SK-N-MC (cell line): ENCODE data around the gene CAPN1.

ENCODE experiments used
- DNase-seq: peaks from one replicate; pipeline ENCODE4 v3.0.0-alpha.2; 2011; ENCODE audit warnings: low read depth, low spot score
- H3K27ac ChIP-seq: fragments of 200-600 bp; sonication (generic); 2 replicates; pipeline ENCODE4 v1.5.1; 2016; ENCODE audit warnings: mixed run types
- H3K36me3 ChIP-seq: fragments of 200-600 bp; sonication (generic); 2 replicates; pipeline ENCODE4 v1.6.1; 2017; ENCODE audit warnings: antibody characterized with exemption, low read length, mixed read lengths; ENCODE audit not compliant: insufficient read depth
- H3K4me3 ChIP-seq: fragments of 200-600 bp; sonication (generic); 2 replicates; pipeline ENCODE4 v1.5.1; 2016
- H3K9ac ChIP-seq: fragments of 200-600 bp; sonication (generic); 2 replicates; pipeline ENCODE4 v1.8.0; 2017; ENCODE audit warnings: mixed run types, mixed read lengths; ENCODE audit not compliant: insufficient read length
- H3K9me3 ChIP-seq: fragments of 200-600 bp; sonication (generic); 2 replicates; pipeline ENCODE4 v1.6.1; 2017; ENCODE audit warnings: low read depth, mild to moderate bottlenecking, antibody characterized with exemption, low read length, moderate library complexity, mixed read lengths
- EZH2 ChIP-seq: fragments of 200-600 bp; sonication (generic); IDR thresholded peaks from one replicate; pipeline ENCODE4 v1.6.1; 2017; ENCODE audit warnings: antibody characterized with exemption
- FOXP2 ChIP-seq: optimal IDR thresholded peaks from 2 replicates; pipeline ENCODE3; 2011; ENCODE audit warnings: mild to moderate bottlenecking, moderate library complexity; ENCODE audit not compliant: insufficient read depth; ENCODE audit errors: extremely low read length, control extremely low read depth
- POLR2AphosphoS5 ChIP-seq: IDR thresholded peaks from 2 replicates; pipeline ENCODE4 v1.6.1; 2012; ENCODE audit warnings: mild to moderate bottlenecking, low read depth, low read length, borderline replicate concordance

The CAPN1 gene

DNA sequence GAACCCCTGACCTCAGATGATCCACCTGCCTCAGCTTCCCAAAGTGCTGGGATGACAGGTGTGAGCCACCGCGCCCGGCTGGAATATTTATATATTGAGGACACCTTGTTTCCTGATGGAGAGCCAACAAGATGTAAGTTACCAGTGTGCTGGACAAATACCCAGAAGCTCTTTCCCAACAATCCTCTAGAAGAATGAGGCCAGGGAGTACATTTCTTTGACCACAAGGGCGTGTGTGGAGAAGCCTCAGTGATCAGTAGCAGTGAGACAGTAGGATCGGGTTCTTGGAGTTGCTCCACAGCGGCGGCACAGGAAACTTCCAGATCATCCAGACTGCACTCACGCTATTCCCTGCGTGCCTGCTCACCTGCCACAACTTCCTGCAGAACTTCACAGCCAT lies 69.7 kb downstream of the CAPN1 start:
- Histone ChIP-seq H3K4me3 (no peak overlapping the region), H3K36me3 (no peaks in the 10 kb centered on the region), H3K9ac (no peak overlapping the region), H3K27ac (no peak overlapping the region), H3K9me3 (no peaks in the 10 kb centered on the region)
- no peak for DNase-seq
- TF ChIP-seq POLR2AphosphoS5 = no peak
- no peak for TF ChIP-seq EZH2
- no peak for TF ChIP-seq FOXP2

DNA sequence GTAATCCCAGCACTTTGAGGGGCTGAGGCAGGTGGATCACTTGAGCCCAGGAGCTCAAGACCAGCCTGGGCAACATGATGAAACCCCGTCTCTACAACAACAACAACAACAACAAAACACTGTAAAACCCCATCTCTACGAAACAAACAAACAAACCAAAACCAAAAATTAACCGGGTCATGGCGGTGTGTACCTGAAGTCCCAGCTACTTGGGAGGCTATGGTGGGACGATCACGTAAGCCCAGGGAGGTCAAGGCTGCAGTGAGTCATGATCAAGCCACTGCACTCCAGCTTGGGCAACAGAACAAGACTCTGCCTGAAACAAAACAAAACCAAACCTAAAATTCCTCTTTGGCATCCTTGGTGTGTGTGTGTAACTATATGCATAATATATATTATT lies 73.0 kb downstream of the CAPN1 start:
- no peak for TF ChIP-seq FOXP2
- TF ChIP-seq POLR2AphosphoS5 = no peak
- no peak for TF ChIP-seq EZH2
- no peak for DNase-seq
- no peaks in the 10 kb centered on the region for H3K9me3 ChIP-seq
- no peak overlapping the region for H3K9ac ChIP-seq
- no peak overlapping the region for H3K27ac ChIP-seq
- no peak overlapping the region for H3K4me3 ChIP-seq
- H3K36me3 ChIP-seq = no peaks in the 10 kb centered on the region

DNA sequence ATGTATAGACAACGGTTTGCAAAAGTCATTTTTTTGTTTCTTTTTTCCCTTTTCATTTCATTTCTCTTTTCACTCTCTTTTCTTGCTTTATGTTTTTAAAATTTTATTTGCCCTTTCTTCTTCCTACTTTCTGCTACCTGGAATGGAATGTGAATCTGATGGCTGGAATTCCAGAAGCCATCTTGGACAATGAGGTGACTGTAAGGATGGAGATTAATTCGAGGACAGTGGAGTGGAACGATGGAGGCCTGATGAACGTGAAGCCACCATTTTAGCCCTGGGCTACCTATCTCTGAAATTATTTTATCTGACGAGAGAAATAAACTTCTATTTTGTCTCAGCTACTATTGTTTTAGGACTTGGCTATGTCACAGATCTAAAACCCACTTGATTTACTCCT lies 77.3 kb downstream of the CAPN1 start:
- H3K36me3 ChIP-seq = 0 out of 2 replicates have a peak, but pooled peaks cover 3% of the 10 kb centered on the region
- H3K27ac ChIP-seq = no peak overlapping the region
- no peaks in the 10 kb centered on the region for H3K9me3 ChIP-seq
- no peak for DNase-seq
- TF ChIP-seq FOXP2 = no peak
- TF ChIP-seq POLR2AphosphoS5 = no peak
- H3K4me3 ChIP-seq = no peak overlapping the region
- no peak overlapping the region for H3K9ac ChIP-seq

DNA sequence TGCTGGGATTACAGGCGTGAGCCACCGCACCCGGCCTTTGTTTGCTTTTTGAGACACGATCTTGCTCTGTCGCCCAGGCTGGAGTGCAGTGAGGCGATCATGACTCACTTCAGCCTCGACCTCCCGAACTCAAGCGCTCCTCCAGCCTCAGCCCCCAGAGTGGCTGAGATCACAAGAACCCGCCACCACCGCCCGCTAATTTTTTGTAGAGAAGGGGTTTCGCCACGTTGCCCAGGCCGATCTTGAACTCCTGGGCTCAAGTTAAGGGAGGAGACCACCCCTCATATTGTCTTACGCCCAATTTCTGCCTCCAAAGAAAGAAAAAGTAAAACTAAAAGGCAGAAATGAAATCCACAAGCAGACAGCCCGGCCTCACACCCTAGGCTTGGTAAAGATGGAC lies 78.6 kb downstream of the CAPN1 start:
- no peak overlapping the region for H3K4me3 ChIP-seq
- no peak overlapping the region for H3K27ac ChIP-seq
- no peak overlapping the region for H3K9ac ChIP-seq

DNA sequence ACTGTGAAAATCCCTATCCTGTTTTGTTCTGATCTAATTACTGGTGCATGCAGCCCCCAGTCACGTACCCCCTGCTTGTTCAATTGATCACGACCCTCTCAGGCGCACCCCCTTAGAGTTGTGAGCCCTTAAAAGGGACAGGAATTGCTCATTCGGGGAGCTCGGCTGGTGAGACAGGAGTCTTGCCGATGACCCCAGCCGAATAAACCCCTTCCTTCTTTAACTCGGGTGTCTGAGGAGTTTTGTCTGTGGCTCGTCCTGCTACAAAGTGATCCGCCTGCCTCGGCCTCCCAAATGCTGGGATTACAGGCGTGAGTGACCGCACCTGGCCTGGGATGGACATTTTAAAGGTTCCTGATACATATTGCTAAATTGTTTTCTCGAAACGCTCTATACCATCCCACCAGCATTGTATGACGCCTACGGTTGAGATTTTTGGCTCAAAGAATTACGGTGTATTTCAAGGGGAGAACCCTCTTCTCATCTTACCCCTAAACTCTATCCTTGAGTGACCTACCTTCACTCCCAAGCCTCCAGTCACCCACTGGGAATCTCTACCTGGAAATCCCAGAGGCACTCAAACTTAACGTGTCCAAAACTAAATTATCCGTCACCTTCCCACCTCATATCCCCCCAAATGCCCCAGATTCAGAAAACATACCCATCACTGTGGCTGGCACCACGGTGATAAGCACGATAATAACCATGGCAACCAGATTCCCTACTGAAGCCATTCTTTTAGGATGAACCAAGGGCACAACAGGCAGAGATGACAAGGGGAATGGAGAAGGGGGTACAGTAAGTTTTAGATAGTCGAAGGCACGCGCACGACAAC lies 79.2 kb downstream of the CAPN1 start:
- peaks cover 8% of the 10 kb centered on the region; the same call in 1 of the 2 replicates for H3K36me3 ChIP-seq
- DNase-seq = no peak
- TF ChIP-seq FOXP2 (no peak), POLR2AphosphoS5 (no peak), EZH2 (no peak)
- no peaks in the 10 kb centered on the region for H3K9me3 ChIP-seq
- H3K9ac ChIP-seq = peak overlapping the region; percentile 98
- peak overlapping the region; percentile 100 for H3K4me3 ChIP-seq
- peak overlapping the region; percentile 88 for H3K27ac ChIP-seq

More for the DNA sequence above, 78.6 kb downstream of the CAPN1 start:
- DNase-seq = no peak
- TF ChIP-seq POLR2AphosphoS5 = no peak
- TF ChIP-seq EZH2 = no peak
- TF ChIP-seq FOXP2 = no peak
- Histone ChIP-seq H3K36me3 (peaks cover 8% of the 10 kb centered on the region; the same call in 1 of the 2 replicates), H3K9me3 (no peaks in the 10 kb centered on the region)
